GM04503 (cell line): Measurements from ENCODE around the gene FAM174C.

Experiments
- DNase-seq: peaks from one replicate; pipeline ENCODE4 v3.0.0-alpha.2; 2012; ENCODE audit warnings: low read depth

Gene FAM174C

DNA sequence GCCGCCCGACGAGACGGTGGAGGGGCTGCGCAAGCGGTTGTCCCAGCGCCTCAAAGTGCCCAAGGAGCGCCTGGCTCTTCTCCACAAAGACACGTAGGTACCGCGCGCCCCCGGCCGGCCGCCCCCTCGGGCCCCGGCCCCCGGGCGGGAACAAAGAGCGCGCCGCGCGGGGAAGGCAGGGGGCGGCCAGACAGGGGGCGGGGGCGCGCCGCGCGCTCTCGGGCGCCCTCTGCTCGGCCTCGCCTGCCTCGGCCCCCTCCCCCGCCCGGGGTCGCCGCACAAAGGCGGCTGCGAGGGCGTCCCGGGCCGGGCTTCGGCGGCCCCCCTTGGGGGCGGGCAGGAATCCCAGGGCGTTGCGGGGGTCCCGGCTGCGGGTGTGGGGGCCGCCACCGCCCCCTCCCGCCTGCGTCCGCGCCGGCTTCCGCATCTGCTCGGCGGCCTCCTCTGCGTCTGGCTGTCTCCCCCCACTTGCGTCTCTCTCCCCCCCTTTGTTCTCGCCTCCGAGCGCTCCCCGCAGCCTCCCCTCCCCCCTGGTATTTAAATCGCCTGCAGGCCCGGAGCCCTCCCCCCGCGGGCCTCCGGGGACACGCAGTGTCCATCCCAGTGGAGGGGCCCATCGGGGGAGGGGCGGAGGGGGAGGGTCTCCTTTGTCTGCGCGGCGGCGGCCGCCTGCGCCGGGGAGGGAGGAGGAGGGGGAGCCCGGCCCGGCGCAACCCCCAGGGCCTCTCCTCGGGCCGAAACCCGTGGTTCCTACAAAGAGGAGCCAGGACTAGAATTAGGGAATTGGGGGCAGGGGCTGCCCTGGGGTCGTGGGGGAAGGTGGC is 24.7 kb upstream of the FAM174C start:
- DNase-seq: no peak

DNA sequence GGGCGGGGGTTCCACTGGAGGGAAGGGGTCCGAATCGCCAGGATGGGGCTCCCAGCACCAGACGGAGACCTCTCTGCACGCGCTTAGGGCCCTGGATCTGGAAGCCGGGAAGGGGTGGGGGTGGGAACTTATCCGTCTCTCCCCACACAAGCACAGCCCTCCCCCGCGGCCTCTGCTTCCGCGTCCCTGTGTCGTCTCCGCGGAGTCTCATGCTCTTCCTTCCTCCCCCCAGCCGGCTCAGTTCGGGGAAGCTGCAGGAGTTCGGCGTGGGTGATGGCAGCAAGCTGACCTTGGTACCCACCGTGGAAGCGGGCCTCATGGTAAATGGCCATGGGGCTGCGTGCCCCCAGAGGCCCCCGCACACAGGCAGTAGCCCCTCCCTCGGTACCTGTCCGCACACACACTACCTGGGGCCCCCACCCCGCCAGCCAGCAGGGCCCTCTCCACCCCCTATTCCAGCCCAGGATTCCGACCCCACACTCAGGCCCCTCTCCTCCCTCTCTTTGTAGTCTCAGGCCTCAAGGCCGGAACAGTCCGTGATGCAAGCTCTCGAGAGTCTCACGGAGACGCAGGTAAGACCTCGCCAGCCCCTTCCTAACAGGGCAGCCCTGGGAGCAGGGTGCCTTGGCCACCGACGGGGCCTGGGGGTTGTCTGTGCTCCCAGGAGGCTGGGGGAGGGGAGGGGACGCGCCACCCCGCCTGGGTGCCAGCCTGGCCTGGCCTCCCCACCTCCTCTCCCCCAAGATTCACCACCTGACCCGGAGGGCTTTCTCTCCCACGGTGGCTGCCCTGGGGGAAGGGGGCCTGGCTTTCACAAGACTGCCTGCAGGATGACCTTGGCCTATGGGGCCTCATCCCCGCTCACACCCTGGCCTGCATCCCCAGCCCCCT is 23.8 kb upstream of the FAM174C start:
- DNase-seq: no peak

DNA sequence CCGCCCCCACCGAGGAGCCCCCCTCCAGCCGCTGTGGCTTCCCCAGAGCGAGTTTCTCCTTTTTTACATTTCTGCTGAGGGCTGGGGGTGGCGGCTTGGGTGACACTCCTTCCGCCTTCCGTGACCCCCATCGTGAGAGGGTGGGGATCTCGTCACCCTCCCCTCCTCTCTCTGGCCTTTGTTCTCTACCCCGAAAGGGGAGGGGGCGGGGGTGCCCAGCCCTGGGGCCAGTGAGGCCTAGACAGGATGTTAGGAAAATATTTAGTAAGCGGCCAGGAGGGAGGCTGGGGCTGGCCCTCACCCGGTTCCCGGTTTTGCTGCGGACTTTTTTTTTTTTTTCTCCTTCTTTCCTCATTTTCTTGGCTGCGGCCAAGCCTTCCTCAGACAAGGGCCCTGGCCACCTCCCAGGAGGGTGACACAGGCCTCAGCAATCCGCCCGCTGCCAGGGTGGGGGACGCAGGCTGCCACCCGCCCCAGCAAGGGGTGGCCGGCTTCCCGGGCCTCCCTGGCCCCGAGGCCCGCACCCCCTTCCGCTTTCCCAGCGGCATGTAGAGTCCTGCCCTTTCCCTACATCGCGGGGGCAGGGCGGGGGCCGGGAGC is 23.0 kb upstream of the FAM174C start:
- DNase-seq: peak; percentile 83

DNA sequence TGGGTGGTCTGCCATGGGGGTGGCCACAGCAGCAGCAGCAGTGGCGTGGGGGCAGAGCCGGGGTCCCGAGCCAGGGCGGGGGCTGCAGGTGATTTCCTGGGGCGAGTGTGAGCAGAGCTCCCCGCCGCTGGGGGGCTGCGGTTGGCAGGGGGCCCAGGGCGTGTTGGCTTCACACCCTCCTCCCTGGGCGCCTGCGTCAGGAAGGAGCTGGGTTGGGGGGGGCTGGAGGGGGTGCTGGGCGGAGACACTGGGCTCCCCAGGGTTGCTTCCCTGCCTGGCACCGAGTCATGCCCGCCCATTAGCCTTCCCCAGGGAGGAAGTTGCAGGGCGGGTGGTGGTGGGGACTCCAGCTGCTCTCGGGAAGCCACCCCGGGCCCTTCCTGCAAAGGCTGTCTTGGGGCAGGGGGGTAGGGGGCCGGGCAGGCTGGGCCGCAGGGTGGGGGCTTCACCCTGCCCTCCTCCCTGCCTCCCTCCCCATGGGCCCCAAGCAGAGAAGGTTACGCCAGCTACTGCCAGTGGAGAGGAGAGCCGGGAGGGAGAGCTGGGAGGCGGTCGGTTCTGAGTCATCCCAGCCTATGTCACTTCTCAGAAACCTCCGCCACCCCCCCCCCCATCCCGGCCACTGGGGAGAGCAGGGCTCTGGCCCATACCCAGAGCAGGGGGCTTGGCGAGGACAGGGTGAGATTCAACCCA is 22.4 kb upstream of the FAM174C start:
- peak; percentile 81 for DNase-seq

DNA sequence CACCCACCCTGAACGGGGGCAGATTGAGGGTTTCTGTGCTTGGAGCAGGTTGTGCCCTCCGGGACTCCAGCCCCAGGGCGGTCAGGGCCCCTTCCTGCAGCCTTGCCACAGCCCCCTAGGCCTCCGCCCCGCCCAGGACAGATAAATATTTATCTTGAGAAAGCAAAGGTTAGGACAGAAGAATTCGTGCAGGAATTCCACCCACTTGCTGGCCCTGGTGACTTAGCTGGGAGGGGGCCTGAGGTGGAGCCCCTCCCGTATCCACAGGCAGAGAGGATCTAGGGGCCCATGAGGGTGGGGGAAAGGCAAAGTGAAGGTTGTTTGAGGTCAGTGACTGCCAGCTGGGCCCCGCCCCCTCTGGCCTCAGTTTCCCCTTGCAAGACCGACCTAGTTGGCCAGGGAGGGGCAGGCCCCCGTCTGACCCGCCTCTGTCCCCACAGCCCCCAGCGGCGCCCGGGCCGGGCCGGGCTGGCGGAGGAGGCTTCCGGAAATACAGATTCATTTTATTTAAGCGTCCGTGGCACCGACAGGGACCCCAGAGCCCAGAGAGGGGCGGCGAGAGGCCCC is 21.7 kb upstream of the FAM174C start:
- no peak for DNase-seq

DNA sequence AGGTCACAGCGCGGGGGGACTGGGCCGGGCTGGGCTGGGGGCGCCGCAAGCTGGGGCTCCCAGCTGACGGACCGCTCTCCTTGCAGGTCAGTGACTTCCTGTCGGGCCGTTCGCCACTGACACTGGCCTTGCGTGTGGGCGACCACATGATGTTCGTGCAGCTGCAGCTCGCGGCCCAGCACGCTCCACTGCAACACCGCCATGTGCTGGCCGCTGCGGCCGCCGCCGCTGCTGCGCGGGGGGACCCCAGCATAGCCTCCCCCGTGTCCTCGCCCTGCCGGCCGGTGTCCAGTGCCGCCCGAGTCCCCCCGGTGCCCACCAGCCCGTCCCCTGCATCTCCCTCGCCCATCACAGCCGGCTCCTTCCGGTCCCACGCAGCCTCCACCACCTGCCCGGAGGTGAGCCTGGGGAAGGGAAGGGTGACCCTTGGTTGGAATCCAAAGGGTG is 21.2 kb upstream of the FAM174C start:
- no peak for DNase-seq

DNA sequence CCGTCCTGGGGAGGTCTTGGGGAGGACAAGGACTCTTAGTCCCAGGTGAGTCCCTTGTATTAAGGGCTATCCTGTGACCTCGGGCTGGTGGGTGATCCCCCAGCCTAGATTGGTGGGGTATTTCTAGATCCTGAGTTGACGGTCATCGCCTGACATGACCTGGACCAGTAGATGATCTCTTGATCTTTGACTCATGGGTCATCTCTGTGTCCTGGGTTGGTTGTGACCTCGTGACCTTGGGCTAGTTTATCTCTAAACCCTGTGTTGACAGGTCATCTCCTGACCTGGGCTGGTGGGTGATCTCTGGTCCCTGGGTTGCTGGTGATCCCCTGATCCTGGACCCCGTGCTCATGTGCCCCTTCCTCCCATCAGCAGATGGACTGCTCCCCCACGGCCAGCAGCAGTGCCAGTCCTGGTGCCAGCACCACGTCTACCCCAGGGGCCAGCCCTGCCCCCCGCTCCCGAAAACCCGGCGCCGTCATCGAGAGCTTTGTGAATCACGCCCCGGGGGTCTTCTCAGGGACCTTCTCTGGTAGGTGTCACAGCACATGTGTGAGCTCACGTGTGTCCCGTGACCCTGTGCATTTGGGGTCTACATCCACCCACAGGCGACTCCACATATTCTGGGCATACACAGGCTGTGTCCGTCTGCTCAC is 20.7 kb upstream of the FAM174C start:
- DNase-seq: no peak

DNA sequence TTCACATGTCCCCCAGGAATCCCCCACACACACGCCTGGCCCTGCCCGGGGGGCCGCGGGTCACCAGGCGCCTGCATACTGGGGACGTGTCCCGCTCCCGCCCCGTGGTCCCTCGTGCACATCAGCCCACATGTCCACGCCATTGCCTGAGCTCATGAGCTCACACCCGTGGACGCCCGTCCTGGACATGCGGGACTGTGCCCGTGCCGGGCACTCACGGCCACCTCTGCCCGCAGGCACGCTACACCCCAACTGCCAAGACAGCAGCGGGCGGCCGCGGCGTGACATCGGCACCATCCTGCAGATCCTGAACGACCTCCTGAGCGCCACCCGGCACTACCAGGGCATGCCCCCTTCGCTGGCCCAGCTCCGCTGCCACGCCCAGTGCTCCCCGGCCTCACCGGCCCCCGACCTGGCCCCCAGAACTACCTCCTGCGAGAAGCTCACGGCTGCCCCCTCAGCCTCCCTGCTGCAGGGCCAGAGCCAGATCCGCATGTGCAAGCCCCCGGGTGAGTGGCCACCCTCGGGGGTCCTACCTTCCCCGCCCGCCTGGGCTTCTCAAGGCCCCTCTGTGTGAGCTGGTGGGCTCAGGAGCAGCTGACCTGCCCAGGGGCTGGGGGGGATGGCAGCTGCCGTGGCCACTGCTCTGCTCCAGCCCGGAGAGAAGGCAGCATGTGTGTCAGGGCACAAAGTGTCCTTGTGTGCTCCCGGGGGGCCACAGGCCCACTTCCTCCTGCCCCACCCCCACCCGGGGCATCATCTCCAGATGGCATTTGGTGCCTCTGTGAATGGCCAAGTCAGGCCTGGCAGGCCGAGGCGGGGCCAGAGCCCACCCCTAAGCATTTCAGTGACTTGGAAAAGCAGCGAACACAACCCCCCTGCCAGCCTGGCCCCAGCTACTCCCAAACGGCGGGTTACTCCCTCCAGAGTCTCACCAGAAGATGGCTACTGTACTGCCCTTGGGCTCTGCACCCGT is 19.9 kb upstream of the FAM174C start:
- no peak for DNase-seq

DNA sequence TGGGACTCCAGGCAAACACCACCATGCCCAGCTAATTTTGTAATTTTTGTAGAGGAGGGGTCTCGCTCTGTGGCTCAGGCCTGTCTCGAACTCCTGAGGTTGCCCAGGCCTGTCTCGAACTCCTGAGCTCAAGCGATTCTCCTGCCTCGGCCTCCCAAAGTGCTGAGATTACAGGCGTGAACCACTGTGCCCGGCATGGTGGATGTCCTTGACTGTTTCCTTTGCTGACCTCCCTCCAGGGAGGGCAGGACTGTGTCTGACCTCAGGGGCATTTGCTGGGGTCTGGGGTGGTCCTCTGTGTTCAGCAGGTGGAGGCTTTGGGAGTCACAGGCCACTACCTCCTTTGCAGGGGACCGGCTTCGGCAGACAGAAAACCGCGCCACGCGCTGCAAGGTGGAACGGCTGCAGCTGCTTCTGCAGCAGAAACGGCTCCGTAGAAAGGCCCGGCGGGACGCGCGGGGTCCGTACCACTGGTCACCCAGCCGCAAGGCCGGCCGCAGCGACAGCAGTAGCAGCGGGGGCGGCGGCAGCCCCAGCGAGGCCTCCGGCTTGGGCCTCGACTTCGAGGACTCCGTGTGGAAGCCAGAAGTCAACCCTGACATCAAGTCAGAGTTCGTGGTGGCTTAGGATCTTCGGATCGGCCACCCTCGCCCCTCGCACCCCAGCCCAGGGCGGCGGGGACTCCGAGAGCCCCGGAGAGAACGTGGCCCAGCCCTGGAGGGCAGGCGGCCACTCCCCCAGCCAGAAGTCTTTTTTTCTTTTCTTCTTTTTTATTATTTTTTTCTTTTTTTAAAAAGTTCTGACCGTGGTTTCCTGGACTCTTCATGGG is 18.5 kb upstream of the FAM174C start:
- no peak for DNase-seq

DNA sequence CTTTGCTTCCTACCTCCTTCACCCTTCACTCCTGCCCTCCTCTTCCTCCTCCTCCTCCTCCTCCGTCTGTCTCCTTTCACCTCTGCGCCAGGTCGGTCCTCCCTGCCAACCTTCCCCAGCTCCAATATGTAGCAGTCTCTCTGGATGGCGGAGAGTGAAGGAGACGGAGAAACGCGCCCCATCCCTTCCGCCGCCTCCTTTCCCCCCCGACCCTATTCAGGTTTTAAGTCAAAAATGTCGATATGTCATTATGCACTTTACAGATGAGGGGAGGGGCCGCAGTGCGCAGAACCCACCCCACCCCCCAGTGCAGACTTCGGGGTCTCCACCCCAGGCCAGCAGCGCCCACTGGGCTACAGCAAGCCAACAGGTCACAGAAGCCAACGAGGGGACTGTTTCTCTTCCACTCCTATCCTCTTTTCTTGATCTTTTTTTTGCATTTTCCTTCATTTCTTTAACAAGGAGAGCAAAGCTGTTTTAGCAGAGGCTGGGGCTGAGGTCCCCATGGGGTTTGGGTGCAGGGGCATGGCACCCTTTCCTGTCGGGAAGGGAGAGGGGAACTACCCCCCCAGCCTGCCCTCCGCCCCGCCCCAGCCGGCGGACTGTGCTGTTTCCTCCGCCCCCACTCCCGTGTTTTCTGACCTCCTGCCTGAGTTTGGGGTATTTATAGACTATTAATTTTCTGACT is 17.7 kb upstream of the FAM174C start:
- DNase-seq: no peak

DNA sequence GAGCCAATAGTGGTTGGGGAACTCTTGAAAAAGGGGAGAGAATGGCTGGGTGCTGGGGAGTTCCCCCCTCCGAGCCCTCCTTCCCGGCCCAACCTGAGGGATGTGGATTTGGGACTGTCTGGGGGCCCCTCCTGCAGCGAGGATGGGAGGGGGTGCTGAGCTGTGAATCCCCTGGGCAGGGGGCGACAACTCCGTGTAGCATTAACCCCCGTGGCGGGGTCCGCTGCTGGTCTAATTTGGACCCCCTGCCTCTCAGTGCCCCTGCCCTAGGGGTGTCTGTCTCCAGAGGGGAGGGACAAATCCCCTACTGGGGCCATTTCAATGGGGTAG is 17.2 kb upstream of the FAM174C start:
- DNase-seq: no peak

DNA sequence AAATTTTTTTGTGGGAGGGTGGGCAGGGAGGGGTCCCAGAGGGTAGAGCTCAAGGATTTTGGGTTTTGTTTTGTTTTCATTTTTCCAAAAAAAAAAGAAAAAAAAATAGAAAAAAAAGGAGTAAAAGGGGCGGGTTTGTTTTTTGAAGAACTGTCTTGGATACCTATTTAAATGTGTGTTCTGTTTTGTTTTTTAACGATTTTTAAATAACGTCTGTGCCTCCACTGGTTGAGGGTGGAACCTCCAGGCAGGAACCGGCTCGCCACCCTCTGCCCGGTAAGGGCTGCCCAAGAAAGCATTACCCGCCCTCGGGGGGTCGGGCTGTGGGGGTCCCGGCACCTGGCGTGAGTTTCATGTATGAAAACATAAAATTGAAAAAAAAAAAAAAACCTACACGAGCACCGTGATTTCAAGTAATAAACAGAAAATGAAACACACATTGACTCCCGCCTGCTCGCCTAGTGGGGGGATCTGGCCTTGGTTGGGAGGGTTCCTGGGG is 16.6 kb upstream of the FAM174C start:
- DNase-seq: no peak

DNA sequence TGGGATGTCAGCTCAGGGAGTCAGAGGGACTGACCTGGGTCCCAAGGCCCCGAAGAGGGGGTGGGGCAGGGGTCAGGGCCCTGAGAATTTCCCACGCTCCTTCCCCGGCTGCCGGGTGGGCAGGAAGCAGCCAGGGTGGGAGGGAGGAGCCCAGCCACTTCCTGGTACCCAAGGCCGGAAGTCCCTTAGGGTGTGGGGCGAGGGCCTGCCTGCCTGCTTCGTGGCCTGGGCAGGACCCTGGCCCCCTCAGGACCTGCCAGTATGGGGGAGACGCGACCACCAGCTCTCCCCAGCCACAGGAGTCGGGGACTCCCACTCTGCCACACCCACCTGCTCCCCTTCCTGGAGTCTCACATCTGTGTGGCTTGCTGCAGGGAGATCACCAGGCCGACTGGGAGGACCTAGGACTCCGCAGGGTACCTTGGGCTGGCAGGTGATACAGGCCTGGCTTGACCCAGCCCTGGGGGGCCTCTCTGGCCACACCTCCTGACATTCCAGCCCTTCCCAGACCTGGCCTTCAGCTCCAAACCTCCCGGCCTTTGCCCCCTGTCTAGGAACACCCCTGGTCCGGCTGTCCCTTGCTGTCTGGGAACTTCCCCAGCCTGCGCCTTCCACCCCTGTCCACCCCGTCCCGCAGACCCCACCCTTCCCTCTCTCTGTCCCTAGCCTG is 16.0 kb upstream of the FAM174C start:
- DNase-seq: no peak

DNA sequence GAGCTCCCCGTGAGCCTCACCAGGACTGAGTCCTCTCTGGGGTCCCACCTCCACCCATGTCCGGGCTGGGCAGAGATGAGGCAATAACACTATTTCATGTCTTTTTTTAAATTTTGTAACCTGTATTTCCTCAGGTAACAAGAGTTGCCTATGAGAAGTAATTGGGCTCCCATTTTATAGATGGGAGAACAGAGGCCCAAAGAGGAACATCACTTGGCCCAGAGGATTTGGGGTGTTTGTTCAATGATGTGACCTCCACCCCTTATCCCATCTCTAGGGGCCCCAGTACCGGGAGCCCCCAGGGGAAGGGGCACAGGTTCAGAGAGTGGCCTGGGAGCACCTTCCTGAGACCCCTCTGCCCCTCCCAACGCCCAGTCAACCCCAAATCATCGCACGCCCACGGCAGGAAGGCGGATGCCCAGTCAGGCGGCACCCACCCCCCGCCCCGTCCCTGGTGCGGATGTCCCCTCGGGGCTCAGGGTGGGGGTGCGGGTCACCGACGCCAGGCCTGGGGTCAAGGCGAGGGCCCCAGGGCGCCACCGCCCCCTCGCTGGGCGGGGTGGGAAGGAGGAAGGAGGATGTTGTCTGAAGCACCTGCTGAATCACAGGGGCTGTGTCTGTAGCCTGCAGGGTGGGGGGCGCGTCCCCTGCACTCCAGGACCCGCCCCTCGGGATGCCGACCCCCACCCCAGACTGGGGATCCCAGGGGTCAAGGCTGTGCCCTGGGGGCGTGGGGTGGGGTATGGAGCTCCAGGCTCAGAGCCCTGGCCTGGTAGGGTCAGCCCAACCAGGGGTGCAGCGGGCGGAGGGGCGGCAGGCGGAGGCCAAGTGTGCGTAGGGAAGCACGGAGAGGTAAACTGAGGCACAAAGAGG is 15.2 kb upstream of the FAM174C start:
- DNase-seq: no peak

DNA sequence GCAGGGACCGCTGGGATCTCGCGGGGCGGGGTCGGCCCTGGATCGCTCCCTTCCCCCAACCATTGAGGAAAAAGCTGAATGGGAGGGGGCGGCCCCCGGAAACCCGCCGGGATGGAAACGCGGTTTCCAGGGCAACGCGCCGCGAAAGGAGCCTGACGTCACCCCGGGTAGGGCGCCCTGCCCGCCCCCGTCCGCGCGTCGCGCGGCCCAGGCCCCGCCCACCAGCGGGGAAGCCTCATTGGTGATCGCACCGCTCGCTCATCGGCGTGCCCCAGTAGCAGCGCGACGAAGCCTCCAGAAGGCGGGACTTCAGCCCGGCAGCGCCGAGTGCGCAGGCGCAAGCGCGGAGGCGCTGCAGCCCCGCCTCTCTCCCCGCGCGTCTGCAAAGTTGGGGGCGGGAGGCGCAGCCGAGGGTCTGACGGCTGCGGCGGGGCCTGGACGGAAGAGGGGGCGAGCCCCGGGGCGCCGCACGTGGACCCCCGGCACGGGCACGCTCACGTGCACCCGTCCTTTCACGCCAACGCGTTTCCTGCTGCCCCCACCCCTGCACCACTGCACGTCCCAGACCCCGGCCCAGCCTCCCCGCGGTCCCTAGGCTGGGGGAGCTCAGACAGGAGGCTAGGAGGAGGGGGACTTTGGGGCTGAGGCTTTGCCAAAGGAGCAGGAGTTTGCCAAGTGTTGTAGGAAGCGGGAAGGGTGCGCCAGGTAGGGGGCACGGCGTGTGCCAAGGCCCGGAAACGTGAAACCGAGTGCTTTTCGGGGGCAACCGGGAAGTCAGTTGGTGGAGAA is 14.4 kb upstream of the FAM174C start:
- DNase-seq: peak; percentile 67

DNA sequence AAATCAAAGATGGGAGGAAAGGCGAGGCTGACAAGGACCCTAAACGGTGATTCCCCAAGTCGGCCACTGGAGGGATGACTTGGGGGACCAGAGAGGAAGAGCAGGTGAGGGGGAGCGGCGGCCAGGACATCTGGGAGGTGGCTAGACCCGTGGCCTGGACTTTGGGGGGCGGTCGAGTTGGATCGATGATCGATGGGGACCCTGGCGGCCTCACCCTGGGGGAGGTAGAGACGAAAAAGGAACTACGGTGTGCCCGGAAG is 13.9 kb upstream of the FAM174C start:
- no peak for DNase-seq
